Activated T-cell treated with anti-CD3 and anti-CD28 coated beads, Interleukin-2, amount 50 U/mL, for 48 hours (primary cell): Measurements from ENCODE around the gene DNTT.

Experiments used
- DNase-seq, 2 experiments: peaks; one replicate each; pipeline ENCODE4 v3.0.0-alpha.2; 2020

DNTT gene

GRCh38 chr10:96311180-96311715 lies 7.0 kb downstream of the DNTT start:
- DNase-seq: no peak

GRCh38 chr10:96313344-96313743 lies 9.1 kb downstream of the DNTT start:
- DNase-seq: no peak

- DNase-seq: no peak
These were observed 13.0 kb downstream of the DNTT start for GRCh38 chr10:96317067-96317833.

GRCh38 chr10:96319754-96320474 lies 15.7 kb downstream of the DNTT start:
- no peak for DNase-seq

- no peak for DNase-seq
These were observed 17.6 kb downstream of the DNTT start for GRCh38 chr10:96321822-96322221.

GRCh38 chr10:96322275-96322674 lies 18.0 kb downstream of the DNTT start:
- no peak for DNase-seq

- DNase-seq: no peak
These were observed 20.2 kb downstream of the DNTT start for GRCh38 chr10:96324447-96324846.

- DNase-seq: no peak
These were observed 21.6 kb downstream of the DNTT start for GRCh38 chr10:96325719-96326373.

GRCh38 chr10:96327462-96327861 lies 23.2 kb downstream of the DNTT start:
- no peak for DNase-seq

GRCh38 chr10:96333101-96333500 lies 28.9 kb downstream of the DNTT start:
- DNase-seq: no peak

- DNase-seq: no peak
These were observed 30.6 kb downstream of the DNTT start for GRCh38 chr10:96334616-96335526.

- no peak for DNase-seq
These were observed 32.9 kb downstream of the DNTT start for GRCh38 chr10:96337106-96337505.

GRCh38 chr10:96338279-96338925 lies 34.2 kb downstream of the DNTT start:
- no peak for DNase-seq

GRCh38 chr10:96339383-96339782 lies 35.1 kb downstream of the DNTT start:
- no peak for DNase-seq

GRCh38 chr10:96339956-96340904 lies 36.0 kb downstream of the DNTT start:
- peak; percentile 60 to 66 for DNase-seq

GRCh38 chr10:96341219-96342182 lies 37.3 kb downstream of the DNTT start:
- peak; percentile 35 to 43 for DNase-seq

- DNase-seq: no peak
These were observed 38.2 kb downstream of the DNTT start for GRCh38 chr10:96342402-96342801.

GRCh38 chr10:96344178-96344577 lies 39.9 kb downstream of the DNTT start:
- no peak for DNase-seq

GRCh38 chr10:96345222-96345621 lies 41.0 kb downstream of the DNTT start:
- DNase-seq: no peak

- no peak for DNase-seq
These were observed 42.1 kb downstream of the DNTT start for GRCh38 chr10:96346295-96346694.
